Middle frontal gyrus (tissue), 1 donor: ENCODE results near the gene PYCR2.
"Not testable (repeated sequence)": the region's sequence is repeated elsewhere in the genome, so short reads cannot be mapped to it uniquely, and the experiment has no call there.

Experiments
- DNase-seq: peaks from one replicate; pipeline ENCODE4 v3.0.0-alpha.2; 2015; ENCODE audit warnings: low spot score; ENCODE audit errors: extremely low spot score

The PYCR2 gene

GRCh38 chr1:225923692-225924555 is at the start of gene PYCR2:
PYCR2 (minus strand) TSS chr1:225924250; CDS start chr1:225924110, 140 bp downstream.
- peak; percentile 94 for DNase-seq

GRCh38 chr1:225973158-225973557 is 49.1 kb upstream of the PYCR2 start:
- DNase-seq = no peak

GRCh38 chr1:225972344-225973152 is 48.5 kb upstream of the PYCR2 start:
- no peak for DNase-seq

GRCh38 chr1:225970592-225971157 is 46.6 kb upstream of the PYCR2 start:
- DNase-seq = not testable (repeated sequence)

GRCh38 chr1:225969751-225970150 is 45.7 kb upstream of the PYCR2 start:
- DNase-seq = not testable (repeated sequence)

GRCh38 chr1:225965231-225965630 is 41.2 kb upstream of the PYCR2 start:
- no peak for DNase-seq

- DNase-seq = no peak
Measured at GRCh38 chr1:225963735-225964530, 39.9 kb upstream of the PYCR2 start.

GRCh38 chr1:225962440-225962975 is 38.5 kb upstream of the PYCR2 start:
- DNase-seq = no peak

- no peak for DNase-seq
Measured at GRCh38 chr1:225961659-225962439, 37.8 kb upstream of the PYCR2 start.

GRCh38 chr1:225958041-225958440 is 34.0 kb upstream of the PYCR2 start:
- DNase-seq = no peak

GRCh38 chr1:225954753-225955152 is 30.7 kb upstream of the PYCR2 start:
- DNase-seq = no peak

- DNase-seq = no peak
Measured at GRCh38 chr1:225953315-225953714, 29.3 kb upstream of the PYCR2 start.

GRCh38 chr1:225950905-225951497 is 27.0 kb upstream of the PYCR2 start:
- DNase-seq = no peak

- DNase-seq = no peak
Measured at GRCh38 chr1:225949041-225949440, 25.0 kb upstream of the PYCR2 start.

GRCh38 chr1:225946803-225947202 is 22.8 kb upstream of the PYCR2 start:
- no peak for DNase-seq

- no peak for DNase-seq
Measured at GRCh38 chr1:225946082-225946620, 22.1 kb upstream of the PYCR2 start.

GRCh38 chr1:225945564-225945963 is 21.5 kb upstream of the PYCR2 start:
- DNase-seq = no peak

- DNase-seq = no peak
Measured at GRCh38 chr1:225944951-225945350, 20.9 kb upstream of the PYCR2 start.

- no peak for DNase-seq
Measured at GRCh38 chr1:225944387-225944786, 20.3 kb upstream of the PYCR2 start.
